ENCODE results near the gene COL19A1.

Gene COL19A1

DNA sequence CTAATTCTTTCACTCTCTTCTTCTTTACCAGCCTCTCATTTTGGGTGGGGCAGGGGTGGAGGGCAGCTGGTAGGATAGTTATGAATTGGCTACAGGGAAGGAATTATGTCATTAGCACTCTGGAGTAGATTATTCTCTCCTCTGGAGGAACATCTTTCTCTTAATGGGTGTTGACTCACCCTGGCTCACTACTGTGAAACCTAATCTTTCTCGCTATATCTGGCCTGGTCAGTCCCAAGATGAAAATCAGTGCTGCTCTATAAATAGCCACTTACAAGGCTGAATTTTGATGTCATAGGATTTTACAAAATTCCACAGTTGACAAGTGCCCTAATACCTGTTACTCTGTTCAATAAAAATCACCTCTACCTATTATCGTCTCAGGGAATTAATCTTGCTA is 285.3 kb downstream of the COL19A1 start:
- intact Hi-C loops (cut with DNase I; ENCODE audit: low total_unique reads): no loop called here

DNA sequence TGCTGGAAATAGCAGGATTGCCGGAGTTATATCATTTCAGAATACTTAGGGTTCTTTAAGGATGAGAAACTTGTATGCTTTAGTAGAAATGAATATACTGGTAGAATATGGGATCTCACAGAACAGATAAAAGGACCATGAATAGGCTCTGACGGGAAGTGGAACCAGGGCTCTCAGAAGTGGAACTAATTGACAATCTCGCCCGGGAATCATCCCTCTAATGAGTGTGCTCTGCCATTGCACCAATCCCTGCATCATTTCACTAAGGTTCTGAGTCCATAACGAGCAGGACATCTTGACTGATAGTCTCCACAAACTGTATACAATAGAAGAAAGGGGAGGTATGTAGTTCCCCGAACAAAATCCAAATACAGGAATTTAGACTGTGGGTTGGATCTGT is 286.4 kb downstream of the COL19A1 start:
- no peaks in the 10 kb centered on the region for H3K9me3 ChIP-seq
- H3K4me3 ChIP-seq: no peak overlapping the region
- H3K27ac ChIP-seq: no peak overlapping the region
- TF ChIP-seq, protein P1, sequence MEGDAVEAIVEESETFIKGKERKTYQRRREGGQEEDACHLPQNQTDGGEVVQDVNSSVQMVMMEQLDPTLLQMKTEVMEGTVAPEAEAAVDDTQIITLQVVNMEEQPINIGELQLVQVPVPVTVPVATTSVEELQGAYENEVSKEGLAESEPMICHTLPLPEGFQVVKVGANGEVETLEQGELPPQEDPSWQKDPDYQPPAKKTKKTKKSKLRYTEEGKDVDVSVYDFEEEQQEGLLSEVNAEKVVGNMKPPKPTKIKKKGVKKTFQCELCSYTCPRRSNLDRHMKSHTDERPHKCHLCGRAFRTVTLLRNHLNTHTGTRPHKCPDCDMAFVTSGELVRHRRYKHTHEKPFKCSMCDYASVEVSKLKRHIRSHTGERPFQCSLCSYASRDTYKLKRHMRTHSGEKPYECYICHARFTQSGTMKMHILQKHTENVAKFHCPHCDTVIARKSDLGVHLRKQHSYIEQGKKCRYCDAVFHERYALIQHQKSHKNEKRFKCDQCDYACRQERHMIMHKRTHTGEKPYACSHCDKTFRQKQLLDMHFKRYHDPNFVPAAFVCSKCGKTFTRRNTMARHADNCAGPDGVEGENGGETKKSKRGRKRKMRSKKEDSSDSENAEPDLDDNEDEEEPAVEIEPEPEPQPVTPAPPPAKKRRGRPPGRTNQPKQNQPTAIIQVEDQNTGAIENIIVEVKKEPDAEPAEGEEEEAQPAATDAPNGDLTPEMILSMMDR (IDR thresholded peaks at IDR 0.05): no peak
- intact Hi-C loops (cut with DNase I; ENCODE audit: low total_unique reads): no loop called here
- H3K36me3 ChIP-seq: no peaks in the 10 kb centered on the region
- no peaks in the 10 kb centered on the region for H3K4me1 ChIP-seq
- no peaks in the 10 kb centered on the region for H3K27me3 ChIP-seq
- no peak for DNase-seq

More for the DNA sequence above, 285.3 kb downstream of the COL19A1 start:
- Histone ChIP-seq H3K4me3 (no peak overlapping the region), H3K36me3 (no peaks in the 10 kb centered on the region), H3K27ac (no peak overlapping the region), H3K27me3 (no peaks in the 10 kb centered on the region), H3K9me3 (no peaks in the 10 kb centered on the region), H3K4me1 (no peaks in the 10 kb centered on the region)
- DNase-seq: no peak
- TF ChIP-seq, protein P1 (IDR thresholded peaks at IDR 0.05): no peak

DNA sequence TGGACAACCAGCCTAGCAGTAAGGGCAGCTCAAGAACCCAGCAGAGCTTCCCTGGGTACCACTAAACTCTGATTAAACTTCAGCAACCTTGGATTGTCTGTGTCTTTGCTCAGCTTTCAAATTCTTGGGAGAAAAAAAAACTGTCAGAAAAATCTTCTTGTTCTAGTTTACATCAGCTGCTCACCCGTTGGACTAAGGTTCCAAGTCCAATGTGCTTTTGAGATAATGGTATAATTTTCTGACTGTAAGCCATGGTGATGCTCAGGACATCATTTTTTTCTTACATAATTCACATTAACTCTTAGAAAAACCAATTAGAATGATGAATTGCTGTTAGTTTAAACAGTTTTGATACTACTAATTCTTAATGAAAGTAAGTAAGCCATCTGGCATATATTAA is 290.7 kb downstream of the COL19A1 start:
- no peaks in the 10 kb centered on the region for H3K36me3 ChIP-seq
- no peak overlapping the region for H3K27ac ChIP-seq
- intact Hi-C loops (cut with DNase I; ENCODE audit: low total_unique reads): no loop called here
- no peaks in the 10 kb centered on the region for H3K4me1 ChIP-seq
- DNase-seq: no peak
- no peaks in the 10 kb centered on the region for H3K9me3 ChIP-seq
- TF ChIP-seq, protein P1 (IDR thresholded peaks at IDR 0.05): no peak
- H3K27me3 ChIP-seq: no peaks in the 10 kb centered on the region
- no peak overlapping the region for H3K4me3 ChIP-seq

DNA sequence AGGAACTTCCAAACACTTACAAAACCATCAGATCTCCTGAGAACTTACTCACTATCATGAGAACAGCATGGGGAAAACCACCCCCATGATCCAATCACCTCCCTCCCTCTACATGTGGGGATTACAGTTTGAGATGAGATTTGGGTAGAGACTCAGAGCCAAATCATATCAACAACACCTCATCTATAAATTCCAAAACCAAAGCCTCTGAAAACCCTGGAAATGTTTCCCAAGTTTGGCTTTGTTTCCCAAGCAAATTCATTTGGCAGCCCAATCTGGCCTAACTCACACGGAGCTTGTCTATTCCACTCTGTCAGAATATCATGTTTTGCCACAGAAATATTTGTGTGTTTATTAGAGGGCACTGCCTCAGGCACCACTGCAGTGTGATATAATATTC is 293.9 kb downstream of the COL19A1 start:
- no peaks in the 10 kb centered on the region for H3K4me1 ChIP-seq
- H3K9me3 ChIP-seq: no peaks in the 10 kb centered on the region
- TF ChIP-seq, protein P1 (IDR thresholded peaks at IDR 0.05): no peak
- H3K4me3 ChIP-seq: no peak overlapping the region
- intact Hi-C loops (cut with DNase I; ENCODE audit: low total_unique reads): no loop called here
- H3K27ac ChIP-seq: no peak overlapping the region
- no peaks in the 10 kb centered on the region for H3K36me3 ChIP-seq
- no peaks in the 10 kb centered on the region for H3K27me3 ChIP-seq
- DNase-seq: no peak

DNA sequence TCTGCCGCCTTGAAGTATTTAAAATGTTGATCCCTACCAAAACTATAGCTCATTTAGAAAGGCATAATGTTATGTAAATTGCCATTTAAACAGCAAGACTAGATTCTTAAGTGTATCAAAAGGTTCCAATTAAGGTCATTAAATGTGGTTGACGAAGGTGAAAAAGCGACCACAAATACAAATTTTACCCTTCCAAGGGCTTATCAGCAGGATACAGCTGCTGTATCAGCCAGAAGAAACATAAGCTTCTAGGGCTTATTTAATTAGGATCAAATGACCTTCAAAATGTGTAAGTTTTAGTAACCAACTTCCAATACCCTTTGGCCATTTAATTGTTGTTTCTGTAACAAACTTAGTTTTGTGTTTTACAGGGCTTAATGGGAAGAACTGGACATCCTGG is 296.6 kb downstream of the COL19A1 start:
- no peaks in the 10 kb centered on the region for H3K27me3 ChIP-seq
- DNase-seq: no peak
- H3K4me3 ChIP-seq: no peak overlapping the region
- TF ChIP-seq, protein P1 (IDR thresholded peaks at IDR 0.05): no peak
- H3K4me1 ChIP-seq: no peaks in the 10 kb centered on the region
- no peaks in the 10 kb centered on the region for H3K9me3 ChIP-seq
- H3K36me3 ChIP-seq: no peaks in the 10 kb centered on the region
- no peak overlapping the region for H3K27ac ChIP-seq
- intact Hi-C loops (cut with DNase I; ENCODE audit: low total_unique reads): no loop called here

DNA sequence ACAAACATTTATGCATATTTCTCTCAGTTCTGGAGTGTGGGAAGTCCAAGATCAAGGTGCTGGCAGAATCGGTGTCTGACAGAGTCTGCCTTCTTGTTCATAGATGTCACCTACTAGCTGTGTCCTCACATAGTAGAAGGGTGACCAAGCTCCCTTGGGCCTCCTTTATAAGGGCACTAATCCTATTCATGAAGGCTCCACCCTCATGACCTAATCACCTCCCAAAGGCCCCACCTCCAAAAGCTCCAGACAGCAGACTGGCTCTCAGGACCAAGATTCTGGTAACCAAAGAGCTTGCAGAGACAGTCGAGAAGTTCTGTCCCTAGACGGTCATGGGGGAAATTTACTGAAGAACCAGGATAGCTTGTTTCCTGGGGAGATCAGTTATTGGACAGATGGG is 297.4 kb downstream of the COL19A1 start:
- TF ChIP-seq, protein P1 (IDR thresholded peaks at IDR 0.05): no peak
- Histone ChIP-seq H3K27me3 (no peaks in the 10 kb centered on the region), H3K27ac (no peak overlapping the region), H3K9me3 (no peaks in the 10 kb centered on the region), H3K36me3 (no peaks in the 10 kb centered on the region), H3K4me1 (no peaks in the 10 kb centered on the region), H3K4me3 (no peak overlapping the region)
- intact Hi-C loops (cut with DNase I; ENCODE audit: low total_unique reads): no loop called here
- DNase-seq: no peak
